GM12878 (cell line): Measurements from ENCODE around the gene NCKAP5. TPM values are rescaled to one million over a fixed set of nuclear protein-coding genes. Genes with fewer than 3 reads are reported as not detected.

Experiments used
- ATAC-seq: fragments of 200-7000 bp; cut with Tn5 transposase; 3 replicates; pipeline ENCODE4 v1.9.1; 2020; ENCODE audit warnings: mild to moderate bottlenecking, moderate library complexity
- BruUV-seq: library from RNA; stranded (reverse); fragments of 400-500 nt; replicated peaks from 2 replicates; lab custom pipeline; 2021; lab: Mats Ljungman, UMichigan
- CTCF ChIA-PET: fragments of 300-600 bp; sonication (Branson Sonifier 250); formaldehyde crosslinking; extraction: SDS; loops from one replicate; lab custom pipeline; 2021; ENCODE audit warnings: inconsistent platforms; lab: Yijun Ruan, JAX
- POLR2A ChIA-PET: fragments of 350-600 bp; formaldehyde crosslinking; extraction: SDS; loops from one replicate; lab custom pipeline; 2021; ENCODE audit warnings: inconsistent platforms; lab: Charles Lee
- RAD21 ChIA-PET: fragments of 300-600 bp; sonication (Branson Sonifier 250); formaldehyde crosslinking; loops from one replicate; lab custom pipeline; 2023; ENCODE audit warnings: antibody characterized with exemption; ENCODE audit not compliant: unreplicated experiment; lab: Charles Lee
- SMC1A ChIA-PET: fragments of 300-600 bp; sonication (Branson Sonifier 250); formaldehyde crosslinking; loops from one replicate; lab custom pipeline; 2023; ENCODE audit not compliant: unreplicated experiment, uncharacterized antibody; lab: Charles Lee
- DNase-seq: peaks from one replicate; pipeline ENCODE4 v3.0.0-alpha.2; 2011; ENCODE audit warnings: low read depth, low spot score
- FAIRE-seq: peaks from 3 replicates; lab custom pipeline; 2011; peaks lifted over from hg19 to GRCh38; lab: Jason Lieb, UNC
- H2AFZ ChIP-seq: 2 replicates; pipeline ENCODE4 v1.6.0; 2011; ENCODE audit warnings: low read depth, low read length, control low read depth; ENCODE audit not compliant: control insufficient read depth
- H3K27ac ChIP-seq: 2 replicates; pipeline ENCODE4 v1.5.1; 2011; ENCODE audit warnings: control low read depth; ENCODE audit not compliant: control insufficient read depth, insufficient read depth
- H3K27me3 ChIP-seq, 2 experiments: replicated peaks in 1 of 2; 2 replicates each; pipeline versions ENCODE4 v1.6.0 to v1.6.1; 2011; ENCODE audit warnings: low read length in 1 of 2; ENCODE audit not compliant: control insufficient read depth in 2 of 2, insufficient read depth in 2 of 2
- H3K36me3 ChIP-seq, 2 experiments: 2 replicates each; pipeline ENCODE4 v1.5.1; 2011; ENCODE audit warnings: low read length in 1 of 2; ENCODE audit not compliant: control insufficient read depth in 2 of 2, insufficient read depth in 2 of 2
- H3K4me1 ChIP-seq: 2 replicates; pipeline ENCODE4 v1.6.1; 2011; ENCODE audit warnings: mild to moderate bottlenecking, low read length, moderate library complexity, mixed read lengths; ENCODE audit not compliant: control insufficient read depth, insufficient read depth
- H3K4me2 ChIP-seq: 2 replicates; pipeline ENCODE4 v1.6.0; 2011; ENCODE audit warnings: control low read depth; ENCODE audit not compliant: control insufficient read depth, insufficient read depth
- H3K4me3 ChIP-seq: fragments of 200-600 bp; sonication (generic); 2 replicates; pipeline ENCODE4 v1.5.1; 2016
- H3K79me2 ChIP-seq: 2 replicates; pipeline ENCODE4 v1.6.0; 2011; ENCODE audit warnings: low read length; ENCODE audit not compliant: control insufficient read depth, insufficient read depth
- H3K9ac ChIP-seq: 2 replicates; pipeline ENCODE4 v1.8.0; 2011; ENCODE audit warnings: low read length, control low read depth, mixed read lengths; ENCODE audit not compliant: control insufficient read depth, insufficient read depth
- H3K9me3 ChIP-seq: replicated peaks from 3 replicates; pipeline ENCODE4 v1.5.1; 2011; ENCODE audit warnings: mild to moderate bottlenecking, low read length; ENCODE audit not compliant: control insufficient read depth, insufficient read depth
- H4K20me1 ChIP-seq: 2 replicates; pipeline ENCODE4 v1.6.0; 2011; ENCODE audit not compliant: control insufficient read depth, insufficient read depth
- CREM ChIP-seq: IDR thresholded peaks from 2 replicates; pipeline ENCODE4 v1.6.1; 2014; ENCODE audit warnings: antibody characterized with exemption, low read depth
- E2F4 ChIP-seq: IDR thresholded peaks from 2 replicates; pipeline ENCODE4 v1.6.1; 2012; ENCODE audit warnings: low read depth, low read length, improper control_type of control experiment
- ETV6 ChIP-seq, 2 experiments: fragments of 450-650 bp in 1 of 2; IDR thresholded peaks in 1 of 2; conservative IDR thresholded peaks in 1 of 2; 2 replicates each; pipeline ENCODE4 v1.6.1; 2014; ENCODE audit warnings: antibody characterized with exemption in 1 of 2, borderline replicate concordance in 1 of 2, low read depth in 1 of 2, mild to moderate bottlenecking in 1 of 2, moderate library complexity in 1 of 2
- KDM1A ChIP-seq: fragments of 200-600 bp; sonication (generic); IDR thresholded peaks from 2 replicates; pipeline ENCODE4 v1.6.1; 2016; ENCODE audit warnings: borderline replicate concordance
- MXI1 ChIP-seq: fragments of 150-350 bp; IDR thresholded peaks from 2 replicates; pipeline ENCODE4 v1.6.1; 2011; ENCODE audit warnings: low read depth, mild to moderate bottlenecking, inconsistent platforms, low read length, improper control_type of control experiment
- MYC ChIP-seq: IDR thresholded peaks from 2 replicates; pipeline ENCODE4 v1.6.1; 2011; ENCODE audit warnings: mild to moderate bottlenecking, low read length, moderate library complexity, inconsistent platforms; ENCODE audit not compliant: insufficient read depth, insufficient replicate concordance, insufficient read length, severe bottlenecking
- POU2F2 ChIP-seq: IDR thresholded peaks from 3 replicates; pipeline ENCODE4 v1.6.1; 2011; ENCODE audit warnings: low read depth, mild to moderate bottlenecking, low read length, borderline replicate concordance
- SKIL ChIP-seq: fragments of 450-650 bp; IDR thresholded peaks from 2 replicates; pipeline ENCODE4 v1.6.1; 2017; ENCODE audit warnings: mild to moderate bottlenecking, low read depth, inconsistent platforms; ENCODE audit not compliant: poor library complexity, severe bottlenecking
- TBL1XR1 ChIP-seq: IDR thresholded peaks from 2 replicates; pipeline ENCODE4 v1.6.1; 2012; ENCODE audit warnings: low read depth, low read length, improper control_type of control experiment
- WGBS: methylation state at CpG from one replicate; pipeline ENCODE4 v1.1.6; 2016; ENCODE audit warnings: low lambda C conversion rate; ENCODE audit not compliant: insufficient replicate concordance, insufficient coverage; ENCODE audit errors: missing lambda C conversion rate; 5-methylcytosine and 5-hydroxymethylcytosine counted together
- in situ Hi-C: fragments of 300-500 bp; cut with MboI; formaldehyde crosslinking; loops from 9 replicates; pipeline ENCODE4 v1.14.3; 2018; ENCODE audit warnings: mixed read lengths
- intact Hi-C: fragments of 100-400 bp; cut with micrococcal nuclease; formaldehyde crosslinking; loops from one replicate; pipeline ENCODE4 v1.14.2; 2022; ENCODE audit not compliant: unreplicated experiment
- polyA plus RNA-seq, 11 experiments: library from polyadenylated mRNA; depleted of rRNA in 4 of 11; unstranded in 6 of 11; stranded (reverse) in 5 of 11; fragments of >200 nt; fragmentation: Nextera tagmentation in 4 of 11; fragmentation: Illumina TruSeq in 1 of 11; extraction: Ambion mirVana in 4 of 11; extraction: Trizol in 1 of 11; gene quantifications; 1 replicate in 1 of 11; 2 replicates in 10 of 11; pipeline versions ENCODE4 v1.2.1 to v1.2.3, GENCODE V29; 2011 to 2016; ENCODE audit warnings: inconsistent platforms in 2 of 11, missing spikeins in 2 of 11, low read depth in 1 of 11
- total RNA-seq, 4 experiments: library from RNA; depleted of rRNA in 3 of 4; stranded (reverse); fragments of >200 nt in 3 of 4; fragmentation: Illumina TruSeq in 1 of 4; extraction: Trizol in 1 of 4; gene quantifications; 2 replicates each; pipeline versions ENCODE4 v1.2.1 to v1.2.3, GENCODE V29; 2013 to 2021

Gene NCKAP5
- total and polyA plus RNA-seq, 10 of the 15 experiments (the other 5 are each of a cell fraction or from before 2014, with no cell fraction given), result 0.06 to 0.44 (median 0.16) TPM

GRCh38 chr2:132736059-132736458 is 832.2 kb downstream of the NCKAP5 start (continued):
- TF ChIP-seq SKIL, result no peak
- no peak for TF ChIP-seq KDM1A
- TF ChIP-seq CREM, result no peak
- no peak for TF ChIP-seq ETV6 (conservative IDR thresholded peaks at IDR 0.05 in 1 of 2, IDR thresholded peaks at IDR 0.05 in 1 of 2; ENCODE audit: borderline replicate concordance in 1 of 2, low read depth in 1 of 2)
- no peak for TF ChIP-seq MYC
- TF ChIP-seq MXI1, result no peak
- TF ChIP-seq TBL1XR1, result no peak

- TF ChIP-seq E2F4 (no peak), POU2F2 (no peak)
- TF ChIP-seq, all 136 proteins: peak for 0
- in situ Hi-C loops, result no loop called here
These were observed 833.3 kb downstream of the NCKAP5 start for GRCh38 chr2:132734961-132735360.

More at GRCh38 chr2:132734961-132735360, 833.3 kb downstream of the NCKAP5 start:
- CTCF ChIA-PET, result interaction anchor here (1.1 kb wide), 1 partner anchor 13 kb away, joined by 3 read pairs; no protein-coding TSS in a partner anchor
- RAD21 ChIA-PET, result no interaction called here
- intact Hi-C loops, result no loop called here
- H3K36me3 ChIP-seq, result no peaks in the 10 kb centered on the region
- H3K9me3 ChIP-seq, result no peaks in the 10 kb centered on the region
- no TSS peak for BruUV-seq
- POLR2A ChIA-PET, result no interaction called here
- 12% methylated on average over 3 of the region's 3 CpGs for WGBS
- H3K4me1 ChIP-seq, result no peaks in the 10 kb centered on the region
- no peaks in the 10 kb centered on the region for H3K27me3 ChIP-seq
- DNase-seq, result no peak
- no peak overlapping the region for H3K4me2 ChIP-seq
- H4K20me1 ChIP-seq, result no peaks in the 10 kb centered on the region
- no peak for FAIRE-seq
- no peak overlapping the region for H3K9ac ChIP-seq
- H3K4me3 ChIP-seq, result no peak overlapping the region
- H3K79me2 ChIP-seq, result no peaks in the 10 kb centered on the region
- no peak for ATAC-seq
- no peak overlapping the region for H3K27ac ChIP-seq
- SMC1A ChIA-PET, result interaction anchor here (1.1 to 1.6 kb wide), 2 partner anchors 9 to 14 kb away, joined by 3 read pairs; no protein-coding TSS in a partner anchor
- H2AFZ ChIP-seq, result no peak overlapping the region
